Stimulated activated CD8-positive, alpha-beta memory T cell treated with anti-CD3 and anti-CD28 coated beads, Interleukin-15, amount 100 ng/mL, for 24 hours (primary cell): ENCODE data around the gene DES.

ENCODE experiments used
- DNase-seq: peaks from one replicate; pipeline ENCODE4 v3.0.0-alpha.2; 2020; ENCODE audit warnings: low read depth

The DES gene

GRCh38 chr2:219421323-219421722 lies 3.1 kb downstream of the DES start:
- no peak for DNase-seq

- no peak for DNase-seq
These were observed 4.9 kb downstream of the DES start for GRCh38 chr2:219422952-219423534.

- DNase-seq = no peak
These were observed 5.6 kb downstream of the DES start for GRCh38 chr2:219423652-219424377.

GRCh38 chr2:219425238-219426067 lies 7.3 kb downstream of the DES start:
- no peak for DNase-seq

- no peak for DNase-seq
These were observed 7.9 kb downstream of the DES start for GRCh38 chr2:219426068-219426443.

GRCh38 chr2:219426534-219427136 lies 8.5 kb downstream of the DES start:
- no peak for DNase-seq

- DNase-seq = no peak
These were observed 10.3 kb downstream of the DES start for GRCh38 chr2:219428469-219428868.

- DNase-seq = no peak
These were observed 11.9 kb downstream of the DES start for GRCh38 chr2:219429958-219430606.

GRCh38 chr2:219430633-219431615 lies 12.7 kb downstream of the DES start:
- DNase-seq = no peak

GRCh38 chr2:219433666-219434467 lies 15.7 kb downstream of the DES start:
- no peak for DNase-seq

GRCh38 chr2:219434468-219434717 lies 16.2 kb downstream of the DES start:
- DNase-seq = no peak

- DNase-seq = no peak
These were observed 16.7 kb downstream of the DES start, which contains the start of gene SPEG for GRCh38 chr2:219434718-219435525. SPEG (plus strand) TSS chr2:219434843; CDS start chr2:219434978, 135 bp downstream.

GRCh38 chr2:219435701-219436100 lies 17.5 kb downstream of the DES start:
- no peak for DNase-seq

GRCh38 chr2:219436491-219436890 lies 18.3 kb downstream of the DES start:
- DNase-seq = no peak

- no peak for DNase-seq
These were observed 19.0 kb downstream of the DES start for GRCh38 chr2:219437141-219437540.

GRCh38 chr2:219437690-219438206 lies 19.6 kb downstream of the DES start:
- no peak for DNase-seq

- DNase-seq = no peak
These were observed 20.3 kb downstream of the DES start for GRCh38 chr2:219438453-219438852.

- no peak for DNase-seq
These were observed 21.3 kb downstream of the DES start for GRCh38 chr2:219439506-219439905.
